NCI-H2029 (cell line): ENCODE measurements around the gene LRRTM4.
"Not testable (repeated sequence)": the region's sequence is repeated elsewhere in the genome, so short reads cannot be mapped to it uniquely, and the experiment has no call there.

Source experiments
- DNase-seq: peaks from one replicate; lab custom pipeline; 2025; lab: John Stamatoyannopoulos, UW

The LRRTM4 gene

GRCh38 chr2:77314721-77315120 lies 207.5 kb downstream of the LRRTM4 start:
- no peak for DNase-seq

GRCh38 chr2:77310416-77310815 lies 211.8 kb downstream of the LRRTM4 start:
- no peak for DNase-seq

GRCh38 chr2:77309725-77310124 lies 212.5 kb downstream of the LRRTM4 start:
- no peak for DNase-seq

GRCh38 chr2:77301441-77301840 lies 220.7 kb downstream of the LRRTM4 start:
- no peak for DNase-seq

GRCh38 chr2:77296791-77297190 lies 225.4 kb downstream of the LRRTM4 start:
- no peak for DNase-seq

- no peak for DNase-seq
These were observed 227.7 kb downstream of the LRRTM4 start for GRCh38 chr2:77294474-77294873.

- no peak for DNase-seq
These were observed 237.8 kb downstream of the LRRTM4 start for GRCh38 chr2:77284353-77284752.

- no peak for DNase-seq
These were observed 250.9 kb downstream of the LRRTM4 start for GRCh38 chr2:77271262-77271661.

- DNase-seq = no peak
These were observed 251.7 kb downstream of the LRRTM4 start for GRCh38 chr2:77270433-77270832.

GRCh38 chr2:77268626-77269025 lies 253.6 kb downstream of the LRRTM4 start:
- no peak for DNase-seq

GRCh38 chr2:77232909-77233425 lies 289.2 kb downstream of the LRRTM4 start:
- DNase-seq = no peak

GRCh38 chr2:77228391-77228790 lies 293.8 kb downstream of the LRRTM4 start:
- DNase-seq = no peak

GRCh38 chr2:77210725-77211124 lies 311.5 kb downstream of the LRRTM4 start:
- no peak for DNase-seq

- no peak for DNase-seq
These were observed 314.8 kb downstream of the LRRTM4 start for GRCh38 chr2:77207331-77207730.

GRCh38 chr2:77201755-77202154 lies 320.4 kb downstream of the LRRTM4 start:
- no peak for DNase-seq

GRCh38 chr2:77199411-77199810 lies 322.8 kb downstream of the LRRTM4 start:
- no peak for DNase-seq

GRCh38 chr2:77193858-77194448 lies 328.2 kb downstream of the LRRTM4 start:
- no peak for DNase-seq

- no peak for DNase-seq
These were observed 329.3 kb downstream of the LRRTM4 start for GRCh38 chr2:77192811-77193289.

GRCh38 chr2:77191665-77192064 lies 330.5 kb downstream of the LRRTM4 start:
- no peak for DNase-seq

GRCh38 chr2:77190721-77191346 lies 331.3 kb downstream of the LRRTM4 start:
- DNase-seq = no peak

- no peak for DNase-seq
These were observed 337.1 kb downstream of the LRRTM4 start for GRCh38 chr2:77185052-77185451.

- no peak for DNase-seq
These were observed 342.9 kb downstream of the LRRTM4 start for GRCh38 chr2:77179297-77179696.

GRCh38 chr2:77175266-77175780 lies 346.9 kb downstream of the LRRTM4 start:
- not testable (repeated sequence) for DNase-seq
